HG03280 (cell line): ENCODE measurements around the gene UBAP2.

Experiments
- ATAC-seq: cut with Tn5 transposase; IDR thresholded peaks from one replicate; pipeline ENCODE4 v1.9.1; 2021; ENCODE audit warnings: mild to moderate bottlenecking, moderate library complexity; ENCODE audit not compliant: unreplicated experiment

UBAP2 gene

DNA sequence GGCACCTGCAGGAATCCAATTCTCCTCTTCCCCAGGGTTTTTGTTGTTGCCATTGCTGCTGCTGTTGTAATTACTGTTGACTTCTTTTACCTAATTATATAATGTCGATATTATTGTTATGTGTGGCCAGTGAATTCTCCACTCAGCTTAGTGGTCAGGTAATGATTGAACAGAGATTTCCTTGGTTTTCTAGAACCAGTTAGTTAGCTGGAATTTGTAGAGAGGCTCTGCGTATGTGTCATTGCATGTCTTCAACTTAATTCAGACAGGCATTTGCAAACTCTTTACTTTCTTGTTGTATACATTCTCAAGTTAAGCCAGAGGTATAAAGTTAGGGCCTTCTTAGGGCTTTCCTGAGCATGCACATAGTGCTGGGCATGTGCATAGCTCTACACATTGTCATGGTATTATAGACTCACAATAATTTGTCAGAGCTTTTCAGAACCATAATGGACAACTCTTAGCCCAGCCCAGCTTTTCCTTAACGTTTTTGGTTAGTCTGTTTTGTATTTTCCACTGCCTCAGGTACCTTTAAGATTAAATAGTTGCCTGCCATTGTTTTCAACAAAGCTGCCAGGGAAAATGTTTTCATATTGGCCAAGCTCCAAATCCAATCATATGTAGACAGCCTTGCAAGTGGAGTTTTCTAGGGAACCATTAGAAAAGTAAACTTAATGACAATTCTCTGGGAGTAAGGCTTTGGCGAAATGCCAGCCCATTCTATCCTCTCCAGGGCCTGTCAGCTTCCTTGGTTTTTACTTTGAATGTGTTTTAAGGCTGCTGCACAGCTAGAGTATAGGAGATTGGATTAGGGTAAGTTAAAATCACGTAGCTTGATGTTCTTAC lies 163.6 kb downstream of the UBAP2 start:
- no peak for ATAC-seq

DNA sequence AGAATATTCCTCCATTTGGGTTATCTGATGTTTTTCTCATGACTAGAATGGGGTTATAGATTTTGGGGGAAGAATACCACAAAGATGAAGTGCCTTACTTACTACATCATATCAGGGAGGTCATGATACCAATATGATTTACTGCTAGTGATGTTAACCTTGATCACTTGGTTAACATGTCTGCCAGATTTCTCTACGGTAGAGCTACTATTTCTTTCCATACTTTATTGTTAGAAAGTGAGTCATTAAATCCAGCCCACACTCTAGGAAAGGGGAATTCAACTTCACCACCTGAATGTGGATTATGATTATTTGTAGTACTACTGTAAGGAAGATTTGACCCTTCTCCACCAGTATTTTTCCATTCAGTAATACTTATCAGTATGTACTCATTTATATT lies 167.1 kb downstream of the UBAP2 start:
- no peak for ATAC-seq

GRCh38 chr9:33880211-33881089 lies 168.2 kb downstream of the UBAP2 start:
- no peak for ATAC-seq

DNA sequence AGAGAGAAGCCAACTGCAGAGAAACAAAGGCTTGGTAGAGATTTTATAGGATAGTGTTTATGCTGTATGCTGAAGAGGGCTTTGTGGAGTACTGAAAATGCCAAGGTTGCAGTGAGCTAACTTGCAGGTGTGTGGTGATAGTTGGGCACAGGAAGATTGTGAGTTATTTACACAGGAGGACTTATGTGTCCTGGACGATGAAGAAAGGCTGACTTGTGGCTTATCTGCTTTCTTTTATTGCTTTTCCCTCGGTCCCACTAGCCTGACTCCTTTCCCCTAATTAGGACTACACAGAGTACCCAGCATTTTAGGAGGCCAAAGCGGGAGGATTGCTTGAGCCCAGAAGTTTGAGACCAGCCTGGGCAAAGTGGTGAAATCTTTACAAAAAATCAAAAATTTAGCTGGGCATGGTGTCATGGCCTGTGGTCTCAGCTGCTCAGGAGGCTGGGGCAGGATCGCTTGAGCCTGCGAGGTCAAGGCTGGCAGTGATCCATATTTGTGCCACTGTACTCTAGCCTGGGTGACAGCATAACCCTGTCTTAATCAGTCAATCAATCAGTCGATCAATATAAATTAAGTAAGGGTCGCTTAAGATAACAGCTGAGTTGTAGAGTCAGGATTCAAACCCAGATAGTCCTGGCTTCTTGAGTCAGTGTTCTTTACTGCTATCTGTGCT lies 169.9 kb downstream of the UBAP2 start:
- ATAC-seq, result no peak

GRCh38 chr9:33877727-33878489 lies 170.8 kb downstream of the UBAP2 start:
- ATAC-seq, result no peak
